GM19397 (cell line): ENCODE measurements around the gene CENPV.

Experiments
- ATAC-seq: cut with Tn5 transposase; IDR thresholded peaks from one replicate; pipeline ENCODE4 v1.9.1; 2021; ENCODE audit warnings: mild to moderate bottlenecking, moderate library complexity; ENCODE audit not compliant: unreplicated experiment

The CENPV gene

GRCh38 chr17:16363749-16364536 lies 10.7 kb upstream of the CENPV start:
- no peak for ATAC-seq

- no peak for ATAC-seq
Measured at GRCh38 chr17:16361874-16362273, 8.6 kb upstream of the CENPV start.

- ATAC-seq = no peak
Measured at GRCh38 chr17:16358394-16358793, 5.1 kb upstream of the CENPV start.

- ATAC-seq = no peak
Measured at GRCh38 chr17:16354585-16354984, 1.3 kb upstream of the CENPV start.

GRCh38 chr17:16352667-16353316 lies 477 bp downstream of the CENPV start:
- peak; percentile 44 for ATAC-seq

- no peak for ATAC-seq
Measured at GRCh38 chr17:16352303-16352666, 984 bp downstream of the CENPV start.

- ATAC-seq = no peak
Measured at GRCh38 chr17:16351831-16352230, 1.4 kb downstream of the CENPV start.

GRCh38 chr17:16349431-16349830 lies 3.8 kb downstream of the CENPV start:
- ATAC-seq = no peak

GRCh38 chr17:16348586-16348985 lies 4.7 kb downstream of the CENPV start:
- ATAC-seq = no peak

- no peak for ATAC-seq
Measured at GRCh38 chr17:16346721-16347271, 6.5 kb downstream of the CENPV start.

GRCh38 chr17:16345565-16345964 lies 7.7 kb downstream of the CENPV start:
- ATAC-seq = no peak

- no peak for ATAC-seq
Measured at GRCh38 chr17:16343569-16343968, 9.7 kb downstream of the CENPV start.

- no peak for ATAC-seq
Measured at GRCh38 chr17:16342979-16343378, 10.3 kb downstream of the CENPV start.

GRCh38 chr17:16339959-16340358 lies 13.3 kb downstream of the CENPV start:
- no peak for ATAC-seq

GRCh38 chr17:16339402-16339801 lies 13.9 kb downstream of the CENPV start:
- ATAC-seq = no peak

- ATAC-seq = no peak
Measured at GRCh38 chr17:16338391-16338790, 14.9 kb downstream of the CENPV start.

- no peak for ATAC-seq
Measured at GRCh38 chr17:16329519-16330271, 23.6 kb downstream of the CENPV start.

GRCh38 chr17:16328997-16329396 lies 24.3 kb downstream of the CENPV start:
- ATAC-seq = no peak

GRCh38 chr17:16327018-16327417 lies 26.3 kb downstream of the CENPV start:
- no peak for ATAC-seq

- no peak for ATAC-seq
Measured at GRCh38 chr17:16325964-16326363, 27.3 kb downstream of the CENPV start.

GRCh38 chr17:16322636-16323035 lies 30.6 kb downstream of the CENPV start:
- no peak for ATAC-seq

- ATAC-seq = no peak
Measured at GRCh38 chr17:16319969-16320368, 33.3 kb downstream of the CENPV start.
